Measurements from ENCODE around the gene APOB. TPM values are rescaled to one million over a fixed set of nuclear protein-coding genes. Genes with fewer than 3 reads are reported as not detected.

Gene APOB
- total and polyA plus RNA-seq, 8 donors = under 0.01 to 30.7 (median 0.72) TPM; not detected in 3

DNA sequence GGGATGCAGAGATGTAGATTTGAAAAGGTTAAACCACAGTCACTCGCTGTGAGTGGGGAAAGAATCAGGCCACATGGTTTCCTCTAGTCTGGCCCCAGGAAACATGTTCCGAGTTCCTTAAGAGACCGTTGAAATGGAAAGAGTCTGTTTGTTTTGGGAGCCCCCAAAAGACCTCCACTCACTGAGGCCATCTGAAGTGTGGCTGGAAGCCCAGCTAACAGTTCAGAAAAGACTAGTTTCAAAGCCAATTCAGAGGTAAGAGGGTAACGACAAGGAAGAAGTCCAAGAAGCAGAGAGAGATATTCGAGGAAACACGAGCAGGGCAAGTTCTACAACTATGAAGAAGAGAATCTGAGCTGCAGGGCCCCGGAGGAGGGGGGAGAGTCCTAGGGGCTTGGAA, 61.0 kb downstream of the APOB start:
- Histone ChIP-seq H3K9me3 (no peaks in the 10 kb centered on the region), H3K4me3 (no peak overlapping the region), H3K27ac (no peak overlapping the region), H3K36me3 (no peaks in the 10 kb centered on the region), H3K4me1 (peaks cover 0 to 18% (median 6%) of the 10 kb centered on the region in 4 donors), H3K27me3 (no peaks in the 10 kb centered on the region)
- intact Hi-C loops (cut with DNase I; ENCODE audit: low total_unique reads) = no loop called here
- DNase-seq = no peak
- no peak for TF ChIP-seq POLR2AphosphoS5 (IDR thresholded peaks at IDR 0.05)
- no peak for TF ChIP-seq EP300 (IDR thresholded peaks at IDR 0.05)
- TF ChIP-seq, protein P1, sequence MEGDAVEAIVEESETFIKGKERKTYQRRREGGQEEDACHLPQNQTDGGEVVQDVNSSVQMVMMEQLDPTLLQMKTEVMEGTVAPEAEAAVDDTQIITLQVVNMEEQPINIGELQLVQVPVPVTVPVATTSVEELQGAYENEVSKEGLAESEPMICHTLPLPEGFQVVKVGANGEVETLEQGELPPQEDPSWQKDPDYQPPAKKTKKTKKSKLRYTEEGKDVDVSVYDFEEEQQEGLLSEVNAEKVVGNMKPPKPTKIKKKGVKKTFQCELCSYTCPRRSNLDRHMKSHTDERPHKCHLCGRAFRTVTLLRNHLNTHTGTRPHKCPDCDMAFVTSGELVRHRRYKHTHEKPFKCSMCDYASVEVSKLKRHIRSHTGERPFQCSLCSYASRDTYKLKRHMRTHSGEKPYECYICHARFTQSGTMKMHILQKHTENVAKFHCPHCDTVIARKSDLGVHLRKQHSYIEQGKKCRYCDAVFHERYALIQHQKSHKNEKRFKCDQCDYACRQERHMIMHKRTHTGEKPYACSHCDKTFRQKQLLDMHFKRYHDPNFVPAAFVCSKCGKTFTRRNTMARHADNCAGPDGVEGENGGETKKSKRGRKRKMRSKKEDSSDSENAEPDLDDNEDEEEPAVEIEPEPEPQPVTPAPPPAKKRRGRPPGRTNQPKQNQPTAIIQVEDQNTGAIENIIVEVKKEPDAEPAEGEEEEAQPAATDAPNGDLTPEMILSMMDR (IDR thresholded peaks at IDR 0.05) = no peak
- TF ChIP-seq POLR2A (IDR thresholded peaks at IDR 0.05) = no peak
- WGBS, 5 donors = 71 to 77% (median 76%) methylated on average over 7 of the region's 7 CpGs

DNA sequence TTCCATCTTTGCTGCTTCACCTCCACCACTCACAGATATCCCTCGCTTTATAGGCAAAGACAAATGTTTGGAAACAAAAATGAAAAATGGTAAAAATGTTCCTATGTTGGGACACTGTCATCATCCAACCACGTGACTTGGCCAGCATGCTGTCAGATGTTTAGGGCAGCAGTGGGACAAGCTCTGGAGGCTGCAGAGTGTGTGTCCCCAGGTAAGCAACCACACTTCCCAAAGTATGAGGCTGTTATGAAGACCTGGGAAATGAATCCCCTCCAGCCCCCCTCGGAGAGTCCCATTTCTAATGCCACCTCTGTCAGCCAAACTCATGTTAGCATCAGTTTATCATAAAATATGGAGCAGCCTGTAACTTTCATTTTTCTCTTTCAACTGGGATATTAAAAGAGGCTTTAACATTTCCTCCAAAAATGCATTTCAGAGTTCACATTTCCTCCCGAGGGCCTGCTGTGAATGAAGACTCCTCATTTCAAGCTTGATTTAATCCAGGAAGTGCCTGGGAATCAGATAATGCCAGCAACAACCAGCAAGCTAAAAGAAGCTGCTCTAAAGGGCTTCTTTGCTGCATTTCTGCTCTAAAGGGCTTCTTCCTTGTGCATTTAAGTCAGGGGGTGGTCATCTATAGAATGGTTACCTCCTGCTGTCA, 66.2 kb downstream of the APOB start:
- no peak for DNase-seq
- peak in 1 of 3 donors; percentile 57 for TF ChIP-seq POLR2AphosphoS5 (IDR thresholded peaks at IDR 0.05)
- TF ChIP-seq EP300 (IDR thresholded peaks at IDR 0.05) = no peak
- TF ChIP-seq POLR2A (IDR thresholded peaks at IDR 0.05) = no peak
- TF ChIP-seq, protein P1 (IDR thresholded peaks at IDR 0.05) = no peak
- H3K27ac ChIP-seq = peak overlapping the region in 2 of 5 donors; percentile 36 to 43
- no peak overlapping the region for H3K4me3 ChIP-seq
- no peaks in the 10 kb centered on the region for H3K36me3 ChIP-seq
- peaks cover 0 to 32% (median 9%) of the 10 kb centered on the region in 4 donors for H3K4me1 ChIP-seq
- intact Hi-C loops (cut with DNase I; ENCODE audit: low total_unique reads) = no loop called here
- no peaks in the 10 kb centered on the region for H3K27me3 ChIP-seq
- 38 to 60% (median 57%) methylated on average over 4 of the region's 4 CpGs for WGBS, 5 donors
- no peaks in the 10 kb centered on the region for H3K9me3 ChIP-seq

DNA sequence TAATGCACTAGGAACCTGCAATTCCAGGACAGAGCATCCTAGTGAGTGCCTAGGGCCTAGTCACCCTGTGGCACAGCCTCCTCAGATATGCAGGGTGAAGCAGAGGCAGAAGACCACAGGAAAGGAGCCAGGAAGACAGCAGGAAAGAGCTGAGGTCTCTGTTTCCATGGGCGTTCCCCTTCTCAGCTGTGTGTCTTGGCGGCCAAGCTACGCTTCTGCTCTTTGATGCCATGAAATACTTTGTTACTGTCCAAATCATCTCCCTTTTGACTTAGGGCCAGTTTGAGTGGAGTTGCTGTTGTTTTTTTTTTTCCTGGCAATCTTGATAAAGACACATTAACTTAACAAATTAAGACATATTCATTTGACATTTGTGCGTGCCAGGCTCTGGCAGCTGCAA, 67.3 kb downstream of the APOB start:
- 55 to 91% (median 82%) methylated on average over 4 of the region's 4 CpGs for WGBS, 5 donors
- intact Hi-C loops (cut with DNase I; ENCODE audit: low total_unique reads) = no loop called here
- no peaks in the 10 kb centered on the region for H3K36me3 ChIP-seq
- peak in 1 of 2 donors; percentile 18 for DNase-seq
- H3K9me3 ChIP-seq = no peaks in the 10 kb centered on the region
- H3K4me1 ChIP-seq = peaks cover 0 to 40% (median 10%) of the 10 kb centered on the region in 4 donors
- H3K27me3 ChIP-seq = no peaks in the 10 kb centered on the region
- peak overlapping the region in 3 of 5 donors; percentile 5 to 43 (median 37) for H3K27ac ChIP-seq
- TF ChIP-seq, protein P1 (IDR thresholded peaks at IDR 0.05) = no peak
- no peak for TF ChIP-seq POLR2AphosphoS5 (IDR thresholded peaks at IDR 0.05)
- no peak for TF ChIP-seq POLR2A (IDR thresholded peaks at IDR 0.05)
- TF ChIP-seq EP300 (IDR thresholded peaks at IDR 0.05) = no peak
- H3K4me3 ChIP-seq = no peak overlapping the region

DNA sequence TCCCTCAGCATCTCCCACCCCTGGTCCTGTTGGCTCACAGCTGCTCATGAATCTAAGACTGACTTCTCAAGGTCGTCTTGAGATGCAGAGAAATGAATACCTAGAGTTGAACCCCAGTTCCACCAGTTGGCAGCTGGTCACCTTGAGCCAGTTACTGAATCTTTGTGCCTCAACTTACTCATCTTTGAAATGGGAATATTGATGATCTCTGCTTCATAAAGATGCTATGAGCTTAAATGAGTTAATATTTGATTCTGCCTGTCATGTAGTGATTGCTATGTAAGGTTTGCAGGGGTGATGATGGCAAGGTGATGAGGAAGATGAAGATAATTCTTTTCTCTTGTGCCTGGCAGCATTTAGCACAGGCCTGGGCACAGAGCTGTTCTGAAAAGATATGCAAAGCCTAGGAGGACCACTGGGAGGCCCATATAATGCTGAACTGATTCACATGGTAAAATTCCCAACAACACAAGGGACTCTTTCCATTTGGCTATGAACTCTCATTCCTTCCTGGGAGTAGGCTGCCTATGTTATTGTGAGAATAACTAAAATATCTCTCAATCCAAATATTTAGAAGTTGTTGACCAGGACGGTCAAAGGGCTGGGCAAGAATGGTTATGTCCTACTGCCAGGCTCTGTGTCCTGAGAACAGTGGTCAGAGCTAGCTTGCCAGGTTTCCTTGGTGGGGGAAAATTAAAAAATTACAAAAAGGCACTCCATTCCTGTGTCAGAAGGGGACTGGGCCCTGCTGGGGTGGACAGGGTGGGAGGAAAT, 70.9 kb downstream of the APOB start:
- intact Hi-C loops (cut with DNase I; ENCODE audit: low total_unique reads) = no loop called here
- Histone ChIP-seq H3K4me3 (no peak overlapping the region), H3K27me3 (no peaks in the 10 kb centered on the region), H3K36me3 (no peaks in the 10 kb centered on the region), H3K27ac (peak overlapping the region; percentile 28 to 65 (median 61)), H3K9me3 (no peaks in the 10 kb centered on the region), H3K4me1 (peaks cover 0 to 40% (median 10%) of the 10 kb centered on the region in 4 donors)
- WGBS, 5 donors = 38 to 58% (median 53%) methylated on average over 2 of the region's 2 CpGs
- DNase-seq = no peak
- TF ChIP-seq POLR2A (IDR thresholded peaks at IDR 0.05) (no peak), EP300 (IDR thresholded peaks at IDR 0.05) (no peak), POLR2AphosphoS5 (IDR thresholded peaks at IDR 0.05) (no peak)
- TF ChIP-seq, protein P1 (IDR thresholded peaks at IDR 0.05) = no peak
